NCI-H460 (cell line): ENCODE results near the gene EGR2. TPM values are rescaled to one million over a fixed set of nuclear protein-coding genes. Genes with fewer than 3 reads are reported as not detected.
"Not testable (repeated sequence)": the region's sequence is repeated elsewhere in the genome, so short reads cannot be mapped to it uniquely, and the experiment has no call there.

Experiments
- DNase-seq: peaks from one replicate; pipeline ENCODE4 v3.0.0-alpha.2; 2016; ENCODE audit warnings: low read depth; ENCODE audit errors: extremely low read depth
- total RNA-seq: library from RNA; depleted of rRNA; stranded (reverse); fragments of >200 nt; shearing (Covaris generic); gene quantifications from 2 replicates; pipeline ENCODE4 v1.2.3, GENCODE V29; 2014

The EGR2 gene
- total RNA-seq, 1 experiment from 2014 or later: 0.32 TPM

- DNase-seq: no peak
Observed at GRCh38 chr10:62801871-62802270, 14.3 kb downstream of the EGR2 start.

GRCh38 chr10:62796896-62797295, 19.3 kb downstream of the EGR2 start:
- no peak for DNase-seq

GRCh38 chr10:62795762-62796161, 20.4 kb downstream of the EGR2 start:
- no peak for DNase-seq

- DNase-seq: no peak
Observed at GRCh38 chr10:62795100-62795499, 21.1 kb downstream of the EGR2 start.

- no peak for DNase-seq
Observed at GRCh38 chr10:62794306-62794705, 21.9 kb downstream of the EGR2 start.

- no peak for DNase-seq
Observed at GRCh38 chr10:62792261-62792660, 23.9 kb downstream of the EGR2 start.

- no peak for DNase-seq
Observed at GRCh38 chr10:62790571-62790970, 25.6 kb downstream of the EGR2 start.

GRCh38 chr10:62790019-62790555, 26.1 kb downstream of the EGR2 start:
- no peak for DNase-seq

- no peak for DNase-seq
Observed at GRCh38 chr10:62788861-62789467, 27.2 kb downstream of the EGR2 start.

- DNase-seq: not testable (repeated sequence)
Observed at GRCh38 chr10:62788285-62788684, 27.9 kb downstream of the EGR2 start.

GRCh38 chr10:62784537-62784936, 31.6 kb downstream of the EGR2 start:
- not testable (repeated sequence) for DNase-seq

GRCh38 chr10:62779487-62780248, 36.5 kb downstream of the EGR2 start:
- DNase-seq: no peak

- DNase-seq: no peak
Observed at GRCh38 chr10:62778125-62778524, 38.0 kb downstream of the EGR2 start.

- no peak for DNase-seq
Observed at GRCh38 chr10:62772186-62772974, 43.8 kb downstream of the EGR2 start.

GRCh38 chr10:62769574-62770242, 46.5 kb downstream of the EGR2 start:
- peak; percentile 22 for DNase-seq

- no peak for DNase-seq
Observed at GRCh38 chr10:62766386-62766785, 49.8 kb downstream of the EGR2 start.

- no peak for DNase-seq
Observed at GRCh38 chr10:62765726-62766125, 50.4 kb downstream of the EGR2 start.

GRCh38 chr10:62764011-62764410, 52.2 kb downstream of the EGR2 start:
- no peak for DNase-seq

- DNase-seq: no peak
Observed at GRCh38 chr10:62763155-62763554, 53.0 kb downstream of the EGR2 start.
